GM21515 (cell line): ENCODE results near the gene AAMP.
"Not testable (repeated sequence)": the region's sequence is repeated elsewhere in the genome, so short reads cannot be mapped to it uniquely, and the experiment has no call there.

Experiments
- ATAC-seq: cut with Tn5 transposase; IDR thresholded peaks from one replicate; pipeline ENCODE4 v1.9.1; 2021; ENCODE audit not compliant: unreplicated experiment

Gene AAMP

GRCh38 chr2:218269900-218270720, at the start of gene AAMP, which contains the start of gene PNKD:
AAMP (minus strand) TSS chr2:218270137; CDS start chr2:218270086, 51 bp downstream.
PNKD (plus strand) TSS chr2:218270519; CDS start chr2:218270536, 17 bp downstream.
- peak; percentile 89 for ATAC-seq

GRCh38 chr2:218318241-218318640, 48.3 kb upstream of the AAMP start:
- ATAC-seq, result no peak

GRCh38 chr2:218317835-218318234, 47.9 kb upstream of the AAMP start:
- no peak for ATAC-seq

DNA sequence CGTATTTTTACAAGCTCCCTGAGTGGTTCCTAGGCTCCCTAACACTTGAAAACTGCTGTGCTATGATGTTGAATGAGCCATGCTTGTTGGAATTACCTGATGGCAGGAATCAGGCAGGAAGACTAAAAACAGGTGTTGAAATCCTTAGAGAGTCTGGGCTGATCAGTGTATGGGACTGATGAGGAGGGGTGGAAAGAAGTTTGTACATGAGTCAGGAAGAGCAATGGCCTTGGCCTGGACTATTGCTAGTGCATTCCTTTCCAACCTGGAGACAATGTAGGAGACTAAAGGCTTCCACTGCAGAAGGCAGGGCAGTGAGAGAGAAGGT, 47.3 kb upstream of the AAMP start:
- ATAC-seq, result no peak

DNA sequence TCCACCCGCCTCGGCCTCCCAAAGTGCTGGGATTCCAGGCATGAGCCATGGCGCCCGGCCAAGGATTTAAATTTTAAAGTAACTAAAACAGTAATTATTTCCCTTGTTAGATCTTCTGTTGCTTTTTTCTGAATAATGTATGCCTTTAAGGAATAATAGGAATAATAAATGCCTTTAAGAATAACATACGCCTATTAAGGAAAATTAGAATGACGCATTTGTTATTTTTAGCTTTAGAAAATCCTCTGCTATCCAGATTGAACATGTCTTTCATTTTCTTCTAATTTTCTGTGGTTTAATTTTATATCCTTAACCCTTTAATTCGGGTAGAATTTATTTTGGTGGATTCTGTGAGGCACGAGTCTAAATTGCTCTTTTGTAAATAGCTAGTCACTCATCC, 45.5 kb upstream of the AAMP start:
- ATAC-seq, result no peak

- not testable (repeated sequence) for ATAC-seq
Observed at GRCh38 chr2:218314764-218315163, 44.8 kb upstream of the AAMP start.

DNA sequence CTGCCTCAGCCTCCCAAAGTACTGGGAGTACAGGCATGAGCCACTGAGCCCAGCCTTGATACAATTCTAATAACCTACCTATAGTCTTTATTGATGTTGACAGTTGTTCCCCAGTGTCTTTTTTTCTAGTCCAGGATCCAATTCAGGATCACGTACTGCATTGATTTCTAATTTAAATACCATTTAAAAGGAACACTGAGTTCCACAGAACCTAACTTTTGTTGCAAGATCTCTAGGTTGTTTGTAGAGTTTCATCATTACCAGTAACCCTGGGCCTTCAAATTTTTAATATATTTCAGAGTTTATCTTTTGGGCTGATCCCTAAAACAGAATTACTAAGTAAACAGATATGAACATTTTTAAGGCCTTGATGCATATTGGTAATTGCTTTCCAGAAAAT, 43.4 kb upstream of the AAMP start:
- ATAC-seq, result no peak

DNA sequence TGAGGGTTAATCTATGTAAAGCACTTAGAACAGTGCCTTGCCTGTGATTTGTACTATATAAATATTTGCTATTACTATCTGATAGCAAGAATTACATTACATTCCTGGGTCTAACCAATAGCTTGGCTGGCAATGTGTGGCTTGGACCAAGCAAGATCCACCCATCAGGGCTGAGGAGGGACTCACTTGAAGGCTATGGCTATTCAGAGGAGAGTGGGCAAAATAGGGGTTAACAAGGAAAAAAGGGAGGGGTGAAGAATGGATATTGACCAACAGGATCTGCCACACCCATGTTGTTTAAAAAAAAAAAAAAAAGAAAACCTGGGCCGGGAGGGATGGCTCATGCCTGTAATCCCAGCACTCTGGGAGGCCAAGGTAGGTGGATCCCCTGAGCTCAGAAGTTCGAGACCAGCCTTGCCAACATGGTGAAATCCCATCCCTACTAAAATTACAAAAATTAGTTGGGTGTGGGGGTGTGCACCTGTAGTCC, 42.4 kb upstream of the AAMP start:
- ATAC-seq, result no peak

- not testable (repeated sequence) for ATAC-seq
Observed at GRCh38 chr2:218311541-218312266, 41.8 kb upstream of the AAMP start.

DNA sequence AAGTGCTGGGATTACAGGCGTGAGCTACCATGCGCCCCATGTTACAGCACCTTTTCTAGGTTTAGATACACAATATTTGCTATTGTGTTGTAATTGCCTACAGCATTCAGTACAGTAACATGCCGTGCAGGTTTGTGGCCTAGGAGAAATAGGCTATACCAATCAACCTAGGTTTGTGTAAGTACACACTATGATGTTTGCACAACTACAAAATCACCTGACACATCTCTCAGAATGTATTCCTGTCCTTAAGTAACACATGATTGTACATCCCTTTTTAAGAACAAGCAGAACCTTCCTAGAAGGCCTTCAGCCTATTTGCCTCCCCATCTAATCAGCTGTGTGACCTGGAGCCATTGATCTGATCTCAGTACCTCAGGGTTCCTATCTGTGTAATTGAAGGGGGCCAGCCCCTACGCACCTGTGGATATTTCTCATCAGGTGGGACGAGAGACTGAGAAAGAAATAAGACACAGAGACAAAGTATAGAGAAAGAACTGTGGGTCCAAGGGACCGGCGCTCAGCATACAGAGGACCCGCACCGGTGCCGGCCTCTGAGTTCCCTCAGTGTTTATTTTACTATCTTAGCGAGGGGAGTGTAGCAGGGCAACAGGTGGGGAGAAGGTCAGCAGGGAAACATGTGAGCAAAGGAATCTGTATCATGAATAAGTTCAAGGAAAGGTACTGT, 41.1 kb upstream of the AAMP start:
- ATAC-seq, result no peak

- no peak for ATAC-seq
Observed at GRCh38 chr2:218307415-218308090, 37.6 kb upstream of the AAMP start.

DNA sequence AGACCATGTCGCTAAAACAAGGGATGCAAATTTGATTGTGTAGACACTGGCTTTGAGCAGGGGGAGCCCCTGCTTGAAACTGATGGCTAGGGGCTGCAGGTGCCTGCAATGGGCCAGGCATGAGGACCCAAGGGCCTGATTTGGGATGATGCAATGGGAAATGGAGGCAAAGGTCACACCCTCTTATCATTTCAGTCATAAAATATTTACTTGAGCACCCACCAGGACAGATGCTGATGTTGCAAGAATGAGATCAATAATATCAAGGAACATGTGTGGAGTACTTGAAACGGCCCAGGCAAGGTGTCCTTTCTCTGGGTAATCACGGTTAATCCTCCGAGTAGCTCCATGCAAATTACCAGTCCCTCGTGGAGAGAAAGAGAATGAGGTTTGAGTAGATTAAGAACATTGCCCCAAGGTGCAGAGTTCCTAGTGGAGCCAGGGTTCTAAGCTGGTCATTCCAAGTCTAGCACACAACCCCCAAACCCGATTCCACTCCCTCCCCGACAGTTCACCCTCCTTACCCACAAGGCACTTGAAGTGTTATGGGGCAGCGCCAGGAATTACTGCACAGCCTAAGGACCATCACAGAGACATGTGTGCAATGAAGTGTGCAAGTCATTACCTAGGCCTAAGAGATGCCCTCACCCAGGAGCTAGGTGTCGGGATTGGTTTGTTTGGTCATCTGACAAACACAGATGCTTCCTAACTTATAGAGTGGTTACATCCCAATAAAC, 36.4 kb upstream of the AAMP start:
- ATAC-seq, result no peak

GRCh38 chr2:218305383-218305782, 35.4 kb upstream of the AAMP start:
- ATAC-seq, result no peak

DNA sequence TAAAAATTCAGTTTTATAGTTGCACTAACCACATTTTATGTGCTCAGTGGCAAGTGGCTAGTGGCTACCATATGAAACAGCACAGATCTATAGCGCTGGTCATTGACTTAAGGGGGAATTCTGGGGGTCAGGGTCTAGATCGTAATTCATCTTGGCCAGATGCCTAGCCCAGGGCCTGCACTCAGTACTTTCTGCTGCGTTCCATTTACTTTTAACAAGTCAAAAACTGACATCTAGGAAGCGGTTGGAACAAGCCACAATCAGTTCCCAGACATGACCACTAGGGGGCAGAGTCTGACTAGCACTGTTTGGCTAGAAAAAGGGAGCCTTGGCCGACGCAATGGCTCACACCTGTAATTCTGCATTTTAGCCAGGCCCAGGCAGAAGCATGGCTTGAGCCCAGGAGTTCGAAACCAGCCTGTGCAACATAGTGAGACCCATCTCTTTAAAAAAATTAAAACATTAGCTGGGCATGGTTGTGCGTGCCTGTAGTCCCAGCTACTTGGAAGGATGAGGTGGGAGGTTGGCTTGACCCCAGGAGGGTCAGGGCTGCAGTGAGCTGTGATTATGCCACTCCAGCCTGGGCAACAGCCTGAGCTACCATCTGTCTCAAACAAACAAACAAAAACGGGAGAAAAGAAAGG, 31.4 kb upstream of the AAMP start:
- peak; percentile 84 for ATAC-seq

- ATAC-seq, result no peak
Observed at GRCh38 chr2:218300141-218300540, 30.2 kb upstream of the AAMP start.

GRCh38 chr2:218298314-218298875, 28.5 kb upstream of the AAMP start:
- ATAC-seq, result no peak

DNA sequence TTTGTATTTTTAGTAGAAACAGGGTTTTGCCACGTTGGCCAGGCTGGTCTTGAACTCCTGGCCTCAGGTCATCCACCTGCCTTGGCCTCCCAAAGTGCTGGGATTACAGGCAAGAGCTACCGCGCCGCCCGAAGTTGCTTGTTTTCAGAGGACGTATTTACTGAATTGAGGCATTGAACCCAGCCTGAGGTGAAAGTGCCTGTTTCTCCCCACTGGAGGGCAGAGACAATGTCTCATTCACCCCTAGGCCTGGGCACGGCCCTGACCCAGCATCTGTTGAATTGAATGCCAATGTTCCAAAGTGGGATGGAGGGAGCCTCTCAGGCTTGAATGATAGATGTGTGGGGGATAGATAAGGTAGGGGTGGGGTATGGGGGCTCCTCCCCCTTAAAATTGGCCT, 26.9 kb upstream of the AAMP start:
- ATAC-seq, result no peak

DNA sequence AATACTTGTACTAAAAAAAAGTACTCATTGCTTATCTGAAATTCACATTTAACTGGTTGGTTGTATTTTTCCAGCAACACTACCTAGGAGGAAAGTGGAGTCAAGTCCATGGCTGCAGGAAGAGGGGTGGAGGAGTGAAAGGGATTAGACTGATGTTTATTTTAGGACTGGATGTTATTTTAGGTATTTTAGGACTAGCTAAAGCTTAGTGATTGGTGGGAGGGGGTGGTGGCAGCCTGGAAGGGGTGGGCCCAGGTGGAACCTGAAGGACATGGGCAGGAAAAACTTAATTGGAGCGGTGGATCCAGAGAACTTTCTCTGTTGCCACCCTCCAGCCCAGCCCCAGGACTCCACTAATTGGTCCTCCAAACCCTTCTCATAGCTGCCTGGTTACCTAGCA, 26.3 kb upstream of the AAMP start:
- no peak for ATAC-seq

- ATAC-seq, result no peak
Observed at GRCh38 chr2:218295029-218295428, 25.1 kb upstream of the AAMP start.
